GM21423 (cell line): Measurements from ENCODE around the gene HOXA1.

Experiments used
- ATAC-seq: cut with Tn5 transposase; IDR thresholded peaks from one replicate; pipeline ENCODE4 v1.9.1; 2021; ENCODE audit warnings: mild to moderate bottlenecking, moderate library complexity; ENCODE audit not compliant: unreplicated experiment

HOXA1 gene

DNA sequence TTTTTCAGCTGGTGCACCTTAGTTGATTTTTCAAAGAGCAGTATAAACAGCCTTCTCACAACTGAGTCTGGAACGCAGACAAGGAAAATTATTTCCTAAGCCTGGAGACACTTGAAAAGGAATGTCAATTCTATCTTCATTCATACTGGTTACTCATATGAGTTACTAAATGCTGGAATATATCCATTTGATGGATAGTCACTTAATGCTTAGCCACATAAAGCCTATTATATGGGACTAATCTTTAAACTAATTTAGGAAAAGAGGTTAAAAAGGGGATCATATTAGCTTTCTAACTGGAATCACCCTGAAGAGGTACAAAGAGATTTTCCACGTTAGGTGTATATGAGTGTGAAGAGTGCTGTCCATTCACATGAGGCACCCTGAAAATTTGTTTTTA is 36.4 kb upstream of the HOXA1 start:
- no peak for ATAC-seq

DNA sequence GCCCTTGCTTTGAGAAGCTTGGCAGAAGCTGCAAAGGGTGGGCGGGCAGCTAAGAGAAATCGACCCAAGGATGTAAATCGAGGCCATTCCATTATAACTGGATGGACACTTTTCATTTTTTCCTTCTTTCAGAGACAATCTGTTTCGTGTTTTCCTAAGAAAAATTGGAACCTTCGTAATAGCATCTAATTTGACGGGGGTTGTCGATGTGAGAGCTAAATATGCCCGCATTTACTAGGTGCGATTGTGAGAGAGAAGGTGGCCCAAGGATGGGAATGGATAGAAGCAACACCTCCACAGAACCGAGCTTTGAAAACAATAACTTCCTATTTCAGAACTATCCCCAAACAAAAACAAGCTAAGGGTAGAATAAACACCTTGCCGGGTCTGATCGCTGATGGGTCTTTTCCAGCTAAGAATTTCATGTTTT is 35.6 kb upstream of the HOXA1 start:
- ATAC-seq: no peak

DNA sequence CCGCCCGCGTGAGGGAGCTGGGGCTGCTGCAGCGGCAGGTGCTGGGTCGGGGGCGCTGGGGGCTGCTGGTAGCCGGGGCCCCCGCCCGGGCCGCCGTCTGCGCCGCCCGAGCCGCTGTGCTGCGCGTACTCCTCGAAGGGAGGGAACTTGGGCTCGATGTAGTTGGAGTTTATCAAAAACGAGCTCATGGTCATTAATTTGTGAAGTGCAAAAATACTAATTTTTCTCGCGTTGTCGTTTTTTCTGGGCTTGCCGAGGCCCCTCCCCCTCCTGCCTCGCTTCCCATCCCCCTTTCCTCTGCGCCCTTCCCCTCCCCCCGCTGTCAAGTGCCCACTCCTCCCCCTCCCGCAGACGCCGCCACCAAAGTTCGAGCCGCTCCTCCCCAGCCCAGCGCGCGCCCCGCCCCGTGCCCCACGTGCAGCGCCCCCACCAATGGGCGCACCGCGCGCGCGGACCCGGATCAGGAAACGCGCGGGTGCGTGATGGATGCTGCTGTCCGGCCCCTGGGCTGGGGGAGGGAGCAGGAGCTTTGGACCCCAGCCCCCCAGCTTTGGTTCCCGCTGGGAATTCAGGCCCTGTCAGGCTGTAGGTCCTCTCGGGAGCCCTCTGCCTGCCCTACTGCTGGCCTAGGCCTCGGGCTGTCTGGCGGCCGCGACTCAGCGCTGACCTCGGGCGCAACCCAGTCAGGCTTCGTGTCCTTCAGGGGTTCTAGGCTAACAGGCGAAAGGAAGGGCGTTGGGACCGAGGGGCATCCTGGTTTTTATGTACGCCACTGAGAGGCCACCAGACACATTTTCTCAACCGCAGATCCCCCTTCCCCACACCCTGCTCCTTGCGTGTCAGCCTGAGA is 35.0 kb upstream of the HOXA1 start, which contains the start of gene HOXA4:
Gene HOXA4 (minus strand): TSS at position 218 of the 850 bp plus-strand sequence. CDS start 24 bp downstream, at position 194.
- ATAC-seq: peak; percentile 71

DNA sequence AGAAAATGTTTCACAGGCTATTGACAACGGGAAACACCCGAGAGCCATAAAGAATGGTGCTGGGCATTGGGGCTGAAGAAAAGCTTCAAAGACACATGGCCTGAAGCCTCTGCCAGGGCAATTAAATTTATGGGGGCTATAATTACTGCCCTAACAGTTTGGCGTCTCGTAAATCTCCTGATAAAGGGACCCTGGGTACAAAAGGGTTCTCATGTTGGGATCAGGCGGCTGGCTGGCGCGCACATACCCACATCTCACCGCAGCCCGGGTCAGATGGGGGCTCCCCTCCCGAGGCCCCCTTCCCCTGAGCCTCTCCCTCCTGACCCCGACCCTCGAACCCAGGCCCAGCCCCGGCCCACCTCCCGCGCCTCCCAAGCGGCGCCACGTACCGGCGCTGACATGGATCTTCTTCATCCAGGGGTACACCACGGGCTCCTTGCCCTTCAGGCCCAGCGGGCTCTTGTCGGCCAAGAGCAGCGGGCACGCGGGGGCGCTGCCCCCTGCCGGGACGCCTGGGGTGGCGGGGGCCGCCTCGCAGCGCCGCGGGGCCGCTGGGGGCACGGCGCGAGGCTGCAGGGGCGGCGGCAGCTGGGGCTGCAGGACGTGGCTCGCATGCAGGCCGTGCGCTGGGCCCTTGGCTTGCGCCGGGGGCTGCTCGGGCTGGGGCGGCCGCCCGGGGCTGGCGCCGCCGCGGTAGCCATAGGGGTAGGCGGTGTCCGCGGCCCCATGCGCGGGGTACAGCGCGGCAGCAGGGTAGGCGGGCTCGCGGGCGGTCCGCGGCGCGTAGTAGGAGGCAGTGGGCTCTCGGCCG is 34.1 kb upstream of the HOXA1 start:
- no peak for ATAC-seq

DNA sequence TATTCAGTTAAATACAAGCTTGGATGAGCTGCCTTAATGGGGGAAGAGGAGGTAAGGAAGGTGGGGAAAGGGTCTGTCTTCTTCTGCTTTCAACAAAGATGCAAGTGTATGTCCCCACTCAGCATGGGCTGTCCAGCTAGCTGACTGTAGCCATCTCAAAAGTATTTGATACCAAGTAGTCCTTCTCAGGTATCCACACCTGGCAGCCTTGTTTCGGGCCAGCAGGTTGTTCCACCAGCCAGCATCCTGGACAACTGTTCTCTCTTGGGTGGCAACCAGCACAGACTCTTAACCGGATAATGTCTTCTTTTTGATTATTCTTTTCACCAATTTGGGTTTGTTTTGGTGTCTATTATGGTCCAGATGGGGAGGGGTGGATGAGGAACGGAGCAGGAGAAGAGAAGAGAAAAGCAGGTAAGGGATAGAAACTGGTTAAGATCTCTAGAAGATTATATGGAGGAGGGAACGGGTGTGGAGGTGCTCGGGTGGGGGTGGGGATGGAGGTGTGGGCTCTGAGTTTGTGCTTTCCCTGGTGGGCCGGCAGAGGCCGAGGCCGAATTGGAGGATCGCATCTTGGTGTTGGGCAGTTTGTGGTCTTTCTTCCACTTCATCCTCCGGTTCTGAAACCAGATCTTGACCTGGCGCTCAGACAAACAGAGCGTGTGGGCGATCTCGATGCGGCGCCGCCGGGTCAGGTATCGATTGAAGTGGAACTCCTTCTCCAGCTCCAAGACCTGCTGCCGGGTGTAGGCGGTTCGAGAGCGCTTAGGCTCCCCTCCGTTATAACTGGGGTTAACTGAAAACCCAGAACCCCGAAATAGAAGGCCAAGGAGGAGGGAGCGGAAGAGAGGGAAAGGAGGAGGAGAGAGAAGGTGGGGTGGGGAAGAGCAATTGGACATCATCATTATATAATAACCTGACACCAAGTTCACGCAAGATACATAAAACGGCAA is 33.3 kb upstream of the HOXA1 start:
- no peak for ATAC-seq

DNA sequence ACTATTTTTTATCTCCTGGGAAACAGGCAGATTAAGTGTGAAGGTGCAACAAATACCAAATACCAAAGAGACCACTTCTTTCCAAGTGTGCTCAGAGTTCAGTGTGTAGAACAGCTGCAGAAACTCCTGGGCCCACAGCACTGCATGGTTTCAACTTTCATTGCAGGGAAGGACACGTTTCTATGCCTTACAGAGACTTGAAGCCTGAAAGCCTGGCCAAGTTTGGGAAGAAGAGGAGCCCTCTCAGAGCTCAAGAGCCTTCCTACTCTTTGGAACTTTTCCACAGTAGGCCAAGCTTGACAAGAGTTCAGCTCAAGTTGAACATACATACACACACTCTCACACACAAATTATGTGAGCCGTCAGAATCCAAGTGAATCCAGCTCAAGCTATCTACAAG is 32.2 kb upstream of the HOXA1 start:
- ATAC-seq: no peak

DNA sequence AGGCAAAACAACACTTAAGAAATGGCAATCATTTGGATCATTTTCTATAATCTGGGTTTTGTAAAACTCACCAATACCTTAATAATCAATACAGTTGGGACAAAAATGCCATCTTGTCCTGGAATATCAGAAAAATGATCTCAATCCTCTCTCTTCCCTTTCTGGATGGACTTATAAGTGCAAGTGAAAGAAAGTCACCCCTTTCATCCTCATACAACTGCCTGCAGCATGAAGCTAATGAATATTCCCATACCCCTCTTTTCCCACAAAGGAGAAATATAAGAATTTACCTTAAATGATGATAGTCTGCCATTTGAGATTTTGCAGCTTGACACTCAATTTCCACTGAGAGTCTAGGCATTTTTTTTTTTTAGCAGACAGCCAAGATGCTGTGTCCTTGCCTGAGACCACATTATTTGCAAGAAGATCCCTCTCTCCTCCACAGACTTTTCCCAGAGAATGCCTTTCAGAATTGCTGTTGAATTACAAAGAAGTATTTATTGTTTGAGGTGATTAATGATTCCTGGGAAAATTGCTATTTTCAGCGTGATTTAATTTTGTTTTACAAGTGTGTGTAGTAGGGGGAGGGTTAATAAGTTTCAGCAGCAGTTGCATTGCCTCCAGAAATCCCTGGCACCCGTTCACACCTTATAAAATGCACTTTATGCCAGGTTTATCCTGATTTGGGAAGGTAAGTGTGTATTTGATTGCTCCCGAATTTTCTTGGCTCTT is 31.0 kb upstream of the HOXA1 start:
- ATAC-seq: no peak

DNA sequence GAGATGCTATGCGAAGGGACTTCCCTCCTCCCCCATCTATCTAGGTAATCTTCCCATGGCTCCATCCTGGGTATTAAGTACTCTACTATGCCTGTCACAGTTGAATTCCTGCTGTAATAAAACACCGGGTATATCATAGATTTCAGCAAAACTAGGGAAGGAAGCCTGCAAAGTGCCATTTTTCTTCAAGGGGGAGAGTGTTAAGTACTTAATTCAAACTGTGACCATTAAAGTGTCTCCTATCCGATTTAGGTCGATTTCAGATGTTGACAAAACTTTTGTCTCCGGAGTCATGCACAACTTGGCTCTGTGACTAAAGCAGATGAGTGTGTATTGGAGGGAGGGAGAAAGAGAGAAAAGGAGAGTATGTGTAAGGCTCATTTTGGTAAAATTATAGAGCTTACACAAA is 30.2 kb upstream of the HOXA1 start:
- ATAC-seq: no peak

DNA sequence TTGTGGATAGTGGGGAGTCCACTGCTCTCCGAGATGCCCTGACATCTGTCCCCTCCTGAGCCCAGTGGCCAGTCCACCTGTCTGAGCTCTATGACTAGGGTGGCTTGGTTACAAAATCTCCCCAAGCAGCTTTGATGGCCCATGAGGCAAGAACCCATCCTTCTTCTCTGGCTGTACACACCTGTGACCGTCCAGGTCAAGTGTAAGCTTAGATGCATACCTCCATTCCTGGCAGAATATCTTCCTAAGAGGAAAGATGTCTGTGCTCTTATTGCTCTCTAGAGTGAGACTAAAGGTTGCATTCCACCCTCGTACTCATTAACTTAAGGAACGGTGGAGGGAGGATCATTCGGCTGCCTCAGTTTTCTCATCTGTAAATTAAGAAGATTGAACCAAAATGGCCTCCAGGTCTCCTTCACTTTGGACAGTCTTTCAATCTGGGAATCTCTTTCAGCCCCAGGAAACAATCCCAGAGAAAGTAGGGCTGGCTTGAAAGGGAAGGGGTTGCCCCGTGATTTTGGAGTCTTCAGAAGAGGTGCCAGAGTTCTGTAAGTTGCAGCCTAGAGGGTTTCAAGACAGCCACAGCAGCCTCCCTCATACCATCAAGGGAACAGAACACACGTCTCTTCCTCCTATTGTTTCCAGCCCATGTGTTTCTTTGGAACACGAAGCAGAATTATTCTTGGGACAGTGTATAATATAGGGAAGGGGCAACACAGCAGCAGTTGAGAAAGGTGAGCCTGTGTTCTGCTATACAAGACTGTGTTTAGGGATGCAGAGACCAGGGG is 29.3 kb upstream of the HOXA1 start:
- ATAC-seq: no peak

DNA sequence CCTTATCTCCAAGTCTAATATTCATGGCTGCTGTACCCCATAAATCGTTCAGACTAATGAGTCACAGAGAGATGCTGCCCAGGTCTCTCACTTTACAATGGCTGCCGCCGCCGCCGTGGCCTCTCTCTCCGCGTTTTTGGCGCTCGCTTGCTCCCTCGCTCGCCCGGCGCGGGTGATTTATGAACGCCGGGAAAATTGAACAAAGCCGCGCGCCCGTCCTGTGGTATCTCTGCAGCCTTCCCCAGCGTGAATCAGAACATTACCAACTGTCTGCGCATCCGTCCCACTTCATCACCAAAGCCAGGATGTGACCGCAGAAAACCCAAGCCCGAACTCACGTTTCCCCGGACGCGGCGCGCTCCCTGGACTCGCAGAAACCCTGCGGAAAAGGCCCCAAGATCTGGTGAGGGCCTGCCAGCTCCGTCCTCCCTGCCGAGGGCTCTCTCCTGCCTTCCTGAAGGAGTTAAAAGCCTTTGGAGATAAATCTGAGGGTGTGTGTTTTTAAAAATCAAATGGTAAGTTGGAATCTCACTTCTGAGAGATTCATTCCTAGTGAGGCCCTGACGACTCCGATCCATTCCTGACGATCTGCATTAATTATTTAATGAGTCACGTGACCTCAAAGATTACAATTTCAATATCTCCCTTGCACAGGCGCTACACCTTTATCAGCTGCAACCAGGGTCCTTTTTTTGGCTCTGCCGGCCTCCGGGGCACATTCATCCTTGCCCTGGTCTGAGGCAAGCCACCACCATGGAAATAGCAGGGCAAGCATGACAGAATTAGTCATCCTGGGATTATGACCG is 28.5 kb upstream of the HOXA1 start:
- ATAC-seq: no peak

DNA sequence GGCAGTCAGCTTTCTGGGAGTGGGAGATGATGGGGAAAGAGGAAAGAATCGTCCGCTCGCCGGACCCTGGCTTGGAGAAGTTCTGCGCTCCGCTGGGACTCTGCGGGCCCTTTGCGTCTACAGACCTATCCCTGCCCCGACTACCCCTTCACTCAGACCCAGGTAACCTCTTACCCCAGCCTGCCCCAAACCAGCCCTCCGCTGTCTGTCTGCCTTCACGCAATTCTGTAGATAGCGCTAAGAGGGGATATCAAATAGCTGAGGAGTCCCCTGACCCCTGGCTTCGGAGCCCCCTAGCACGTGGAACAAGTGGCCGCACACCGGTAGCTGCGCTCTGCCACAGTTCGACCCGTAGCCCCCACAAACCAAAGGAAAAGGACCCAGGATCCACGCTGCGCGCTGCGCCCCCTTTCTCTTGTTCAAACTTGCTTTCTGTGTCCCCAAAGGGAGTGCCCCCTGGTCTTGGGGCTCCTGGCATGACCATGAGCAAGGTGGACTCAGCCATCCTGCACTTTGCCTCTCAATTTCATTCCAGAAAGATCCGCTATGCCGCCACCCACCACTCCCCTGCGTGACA is 27.8 kb upstream of the HOXA1 start:
- no peak for ATAC-seq

DNA sequence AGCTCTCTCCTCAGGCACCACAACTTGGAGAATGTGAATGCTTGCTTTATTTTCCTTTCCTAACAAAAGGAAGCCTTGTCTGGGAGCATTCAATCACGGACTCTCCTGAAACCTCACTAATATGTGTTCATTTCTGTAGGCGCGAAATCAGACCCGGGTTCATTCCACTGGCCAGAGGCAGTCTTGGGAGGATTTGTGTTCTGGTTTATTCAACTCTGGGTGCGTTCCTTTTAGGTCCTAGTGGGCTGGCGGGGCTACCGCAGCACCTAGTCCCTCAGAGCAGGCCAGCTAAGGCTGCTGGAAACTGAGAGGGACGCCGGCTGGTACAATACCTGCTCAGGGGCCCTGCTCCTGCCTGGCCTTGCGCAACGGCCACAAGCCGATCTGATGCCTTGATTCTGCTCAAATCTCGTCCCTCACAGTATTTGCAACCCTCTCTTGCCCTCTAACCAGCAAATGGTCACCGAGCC is 27.2 kb upstream of the HOXA1 start:
- ATAC-seq: no peak

DNA sequence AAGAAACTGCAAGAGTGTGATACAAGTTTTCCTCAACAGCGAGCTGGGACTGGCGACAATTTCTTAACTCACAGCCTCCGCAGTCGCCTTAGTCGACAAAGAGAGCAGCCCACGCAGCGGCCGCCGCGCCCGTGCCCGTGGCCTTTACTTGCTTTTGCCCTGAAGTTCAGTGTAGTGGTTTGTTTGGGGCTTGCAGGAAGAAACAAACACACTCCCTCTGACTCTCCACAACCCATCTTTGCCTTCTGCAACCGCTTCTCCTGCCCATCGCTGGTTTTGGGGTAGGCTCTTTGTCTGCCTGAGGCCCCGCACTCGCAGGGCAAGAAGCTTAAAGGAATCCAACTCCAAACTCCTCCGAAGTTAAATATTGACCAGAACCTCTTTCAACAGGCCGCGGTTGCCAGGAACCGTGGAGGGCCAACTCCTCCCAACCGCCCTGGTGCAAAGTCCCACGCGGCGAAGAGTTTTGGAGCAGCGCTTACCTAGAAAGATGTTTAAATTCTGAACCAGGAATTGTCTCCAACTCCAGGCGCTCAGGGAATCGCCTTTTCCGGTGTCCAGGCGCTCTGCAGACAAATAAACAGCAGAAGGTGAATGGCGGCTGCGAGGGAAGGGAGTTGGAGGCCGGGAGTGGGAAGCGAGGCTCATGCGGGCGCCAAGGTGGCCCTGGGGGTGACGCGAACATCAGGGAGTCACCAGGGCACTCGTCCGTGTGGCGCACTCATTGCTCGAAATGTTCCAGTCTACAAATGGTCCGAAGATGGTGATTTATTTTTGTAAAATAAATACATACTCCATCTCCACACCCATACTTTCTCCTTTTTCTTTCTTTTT is 26.5 kb upstream of the HOXA1 start:
- ATAC-seq: no peak

DNA sequence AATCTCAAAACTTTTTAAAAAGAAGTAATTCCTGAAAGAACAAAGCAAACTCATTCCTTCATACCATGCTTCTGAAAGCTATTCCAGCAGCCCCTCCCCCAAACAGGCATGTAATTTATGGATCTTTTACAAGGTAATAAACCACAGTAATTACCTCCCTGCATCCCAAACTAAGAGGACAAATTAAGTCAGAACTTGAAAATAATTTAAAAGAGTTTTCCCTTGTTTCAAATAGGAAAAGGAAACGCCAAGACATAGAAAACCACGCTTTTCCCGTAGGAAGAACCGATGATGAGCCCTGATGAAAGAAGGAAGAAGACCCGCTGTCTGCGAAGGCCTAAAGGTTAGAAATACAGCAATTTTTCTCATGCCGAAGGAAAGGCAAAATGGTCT is 25.9 kb upstream of the HOXA1 start:
- no peak for ATAC-seq

DNA sequence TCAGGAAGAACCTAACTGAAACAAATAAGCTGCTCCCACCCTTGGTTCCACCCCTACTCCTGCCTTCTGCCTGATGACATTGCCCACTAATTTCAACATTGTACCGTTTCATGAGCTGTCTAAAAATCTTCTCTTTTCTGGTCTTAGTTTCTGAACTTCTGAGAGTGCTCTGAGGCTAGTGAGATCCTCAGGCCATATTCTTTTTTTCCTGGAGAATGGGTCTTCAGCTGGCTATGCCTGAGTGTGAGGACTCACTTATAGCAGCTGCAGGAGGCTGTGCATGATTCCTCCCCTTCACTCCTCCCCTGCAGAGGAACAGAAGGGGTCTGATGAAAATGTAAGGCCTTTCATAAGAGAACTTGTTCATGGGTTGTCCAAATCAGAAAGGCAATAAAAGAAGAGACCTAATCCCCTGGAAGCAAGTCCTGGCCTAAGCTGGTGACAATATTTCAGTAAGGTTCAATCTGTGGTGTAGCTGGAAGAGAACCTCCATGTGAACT is 23.7 kb upstream of the HOXA1 start:
- no peak for ATAC-seq

DNA sequence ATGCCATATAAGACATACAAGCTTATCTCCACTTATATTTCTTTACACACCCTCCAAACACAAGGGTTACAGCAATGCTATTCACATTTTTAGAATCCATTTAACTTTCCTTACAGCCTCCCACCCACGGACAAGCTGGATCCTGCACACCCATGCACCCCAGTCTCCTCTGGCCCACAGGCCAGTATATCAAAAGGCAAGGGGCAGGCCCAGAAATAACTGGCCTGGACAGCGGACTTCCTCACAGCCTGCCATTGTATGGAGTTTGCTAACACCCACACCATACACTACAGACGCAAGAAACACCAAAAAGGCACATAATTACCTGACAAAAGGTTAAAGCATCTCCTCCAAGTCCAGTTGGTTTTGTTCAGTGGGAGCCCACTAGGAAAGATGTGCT is 22.8 kb upstream of the HOXA1 start:
- ATAC-seq: no peak

DNA sequence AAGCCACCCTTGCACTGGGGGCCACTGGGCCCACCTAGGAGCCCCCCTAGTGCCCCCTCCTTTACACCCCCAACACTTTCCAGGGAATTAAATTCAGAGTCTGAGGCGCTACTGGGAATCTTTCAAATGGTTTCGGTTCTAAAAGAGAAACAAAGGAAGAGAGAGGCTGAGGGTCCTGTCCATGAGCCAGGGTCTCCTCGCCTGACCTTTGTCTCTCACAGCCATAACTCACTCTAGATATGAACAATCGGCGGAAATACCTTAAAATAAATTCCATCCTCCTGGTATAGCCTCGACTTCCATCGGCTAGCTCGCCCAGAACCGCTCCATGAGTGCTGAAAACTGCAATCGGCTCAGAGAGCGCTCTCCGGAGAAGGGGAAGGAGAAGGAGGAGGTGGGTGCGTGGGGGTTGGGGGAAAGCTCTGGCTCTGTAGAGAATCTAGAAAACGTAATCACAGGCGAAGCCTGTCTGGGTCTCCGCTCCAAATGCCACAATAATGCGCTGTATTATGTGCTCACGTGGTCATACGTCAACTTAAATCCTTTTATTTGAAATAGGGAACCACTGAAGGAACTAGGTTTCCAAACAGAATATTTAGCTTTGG is 22.2 kb upstream of the HOXA1 start:
- ATAC-seq: no peak
